ENCODE results near the gene MAPK14. TPM values are rescaled to one million over a fixed set of nuclear protein-coding genes. Genes with fewer than 3 reads are reported as not detected.

MAPK14 gene
- total and polyA plus RNA-seq, 2 donors (not counting 1 experiment from before 2014, with no cell fraction given) = 55.9 to 57.8 TPM

DNA sequence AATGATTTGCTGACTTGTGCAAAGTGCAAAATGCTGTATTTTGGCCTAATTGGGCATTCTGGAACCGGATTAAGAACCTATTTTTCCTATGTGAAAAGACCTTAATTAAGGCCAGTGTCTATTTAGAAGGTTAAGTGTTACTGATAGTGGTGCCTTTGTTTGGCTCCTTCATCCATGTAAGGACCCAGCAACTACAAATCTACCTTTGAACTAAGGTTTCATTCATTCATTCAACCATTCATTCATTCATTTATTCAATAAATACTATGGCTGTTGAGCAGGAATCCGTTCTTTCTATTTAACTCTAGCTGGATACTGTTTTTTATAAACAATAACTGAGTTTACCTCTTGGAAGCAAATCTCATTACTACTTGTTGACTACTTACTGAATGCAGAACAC lies 33.6 kb downstream of the MAPK14 start:
- peaks cover 38% of the 10 kb centered on the region for H3K79me2 ChIP-seq (ENCODE audit: control insufficient read depth, insufficient read depth, low read length)
- no peak overlapping the region for H3K4me2 ChIP-seq (ENCODE audit: extremely low read depth, insufficient read depth, low read length)
- H3K9ac ChIP-seq (ENCODE audit: insufficient read depth, low read length) = no peak overlapping the region
- no peak overlapping the region for H2AFZ ChIP-seq (ENCODE audit: low read length)
- H3K36me3 ChIP-seq (ENCODE audit: control insufficient read depth, insufficient read depth, low read length) = no peaks in the 10 kb centered on the region
- H3K27me3 ChIP-seq (ENCODE audit: control insufficient read depth, insufficient read depth, low read length) = no peaks in the 10 kb centered on the region
- TF ChIP-seq CTCF (conservative IDR thresholded peaks at IDR 0.05 in 1 of 2, IDR thresholded peaks at IDR 0.05 in 1 of 2; ENCODE audit: low read depth in 1 of 2, low read length in 2 of 2) (no peak), EZH2 (IDR thresholded peaks at IDR 0.05; ENCODE audit: low read length, missing control alignments) (no peak)
- no peak for DNase-seq (ENCODE audit: low read depth in 2 of 2)
- H3K27ac ChIP-seq (ENCODE audit: insufficient read depth, low read length) = no peak overlapping the region
- H3K9me3 ChIP-seq (ENCODE audit: control insufficient read depth, insufficient read depth, low read depth, low read length) = no peaks in the 10 kb centered on the region
- H3K4me1 ChIP-seq (ENCODE audit: control insufficient read depth, extremely low read depth, insufficient read depth, low read length) = no peaks in the 10 kb centered on the region
- no peak overlapping the region for H3K4me3 ChIP-seq (replicated peaks in 1 of 4; ENCODE audit: control extremely low read depth in 1 of 4, insufficient read depth in 1 of 4, low read depth in 3 of 4, low read length in 4 of 4)
- H4K20me1 ChIP-seq (ENCODE audit: control insufficient read depth, extremely low read depth, insufficient read depth, low read length) = no peaks in the 10 kb centered on the region

DNA sequence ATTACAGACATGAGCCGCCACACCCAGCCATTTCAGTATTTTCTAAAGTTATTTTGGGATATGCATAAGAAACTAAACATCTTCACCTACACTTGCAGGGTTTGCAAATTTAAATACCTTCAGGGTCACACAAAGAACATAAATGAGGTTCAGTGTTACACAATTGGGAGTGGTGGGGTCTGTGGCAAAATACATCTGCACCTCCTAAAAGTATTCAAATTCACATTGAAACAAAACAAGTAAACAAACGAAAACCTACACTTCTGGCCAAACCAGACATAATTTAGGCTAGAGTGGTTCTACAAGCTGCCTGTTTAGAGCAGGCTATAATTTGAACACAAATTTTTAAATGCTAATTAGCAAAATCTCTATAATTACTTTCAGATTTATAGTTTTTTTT lies 34.6 kb downstream of the MAPK14 start:
- H4K20me1 ChIP-seq (ENCODE audit: control insufficient read depth, extremely low read depth, insufficient read depth, low read length) = no peaks in the 10 kb centered on the region
- no peak overlapping the region for H3K27ac ChIP-seq (ENCODE audit: insufficient read depth, low read length)
- no peak overlapping the region for H3K9ac ChIP-seq (ENCODE audit: insufficient read depth, low read length)
- H3K36me3 ChIP-seq (ENCODE audit: control insufficient read depth, insufficient read depth, low read length) = no peaks in the 10 kb centered on the region
- H3K4me1 ChIP-seq (ENCODE audit: control insufficient read depth, extremely low read depth, insufficient read depth, low read length) = no peaks in the 10 kb centered on the region
- no peaks in the 10 kb centered on the region for H3K9me3 ChIP-seq (ENCODE audit: control insufficient read depth, insufficient read depth, low read depth, low read length)
- DNase-seq (ENCODE audit: low read depth in 2 of 2) = no peak
- no peaks in the 10 kb centered on the region for H3K27me3 ChIP-seq (ENCODE audit: control insufficient read depth, insufficient read depth, low read length)
- H3K4me2 ChIP-seq (ENCODE audit: extremely low read depth, insufficient read depth, low read length) = no peak overlapping the region
- no peak overlapping the region for H3K4me3 ChIP-seq (replicated peaks in 1 of 4; ENCODE audit: control extremely low read depth in 1 of 4, insufficient read depth in 1 of 4, low read depth in 3 of 4, low read length in 4 of 4)
- peaks cover 40% of the 10 kb centered on the region for H3K79me2 ChIP-seq (ENCODE audit: control insufficient read depth, insufficient read depth, low read length)
- H2AFZ ChIP-seq (ENCODE audit: low read length) = no peak overlapping the region
- TF ChIP-seq EZH2 (IDR thresholded peaks at IDR 0.05; ENCODE audit: low read length, missing control alignments) (no peak), CTCF (conservative IDR thresholded peaks at IDR 0.05 in 1 of 2, IDR thresholded peaks at IDR 0.05 in 1 of 2; ENCODE audit: low read depth in 1 of 2, low read length in 2 of 2) (no peak)

DNA sequence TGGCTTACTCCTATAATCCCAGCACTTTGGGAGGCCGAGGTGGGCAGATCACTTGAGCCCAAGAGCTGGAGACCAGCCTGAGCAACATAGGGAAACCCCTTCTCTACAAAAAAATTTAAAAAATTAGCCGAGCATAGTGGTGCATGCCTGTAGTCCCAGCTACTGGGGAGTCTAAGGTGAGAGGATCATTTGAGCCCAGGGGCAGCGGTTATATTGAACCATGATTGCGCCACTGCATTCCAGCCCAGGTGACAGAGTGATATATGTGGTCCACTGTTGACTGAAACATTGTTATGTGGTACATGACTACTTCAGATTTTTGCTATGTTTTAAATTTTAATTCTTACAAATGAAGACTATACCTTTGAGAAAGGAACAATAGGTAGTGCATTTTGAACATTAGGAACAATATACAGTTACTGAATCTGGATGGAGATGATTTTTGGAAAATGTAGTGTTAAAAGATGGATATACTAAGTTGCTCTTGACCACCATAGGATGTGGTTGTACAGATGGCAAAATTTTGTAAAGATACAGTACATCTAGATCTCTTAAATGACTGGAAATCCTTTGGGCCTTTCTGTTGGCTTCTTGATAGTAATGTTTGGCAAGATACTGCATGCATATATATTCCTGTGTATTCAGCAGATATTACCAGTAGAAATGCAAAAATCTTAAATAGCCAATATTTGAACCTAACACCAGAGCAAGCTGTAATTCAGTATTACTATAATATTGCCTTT lies 35.9 kb downstream of the MAPK14 start:
- H3K9me3 ChIP-seq (ENCODE audit: control insufficient read depth, insufficient read depth, low read depth, low read length) = no peaks in the 10 kb centered on the region
- peaks cover 45% of the 10 kb centered on the region for H3K79me2 ChIP-seq (ENCODE audit: control insufficient read depth, insufficient read depth, low read length)
- DNase-seq (ENCODE audit: low read depth in 2 of 2) = no peak
- H3K4me3 ChIP-seq (replicated peaks in 1 of 4; ENCODE audit: control extremely low read depth in 1 of 4, insufficient read depth in 1 of 4, low read depth in 3 of 4, low read length in 4 of 4) = no peak overlapping the region
- H3K27me3 ChIP-seq (ENCODE audit: control insufficient read depth, insufficient read depth, low read length) = no peaks in the 10 kb centered on the region
- no peak for TF ChIP-seq CTCF (conservative IDR thresholded peaks at IDR 0.05 in 1 of 2, IDR thresholded peaks at IDR 0.05 in 1 of 2; ENCODE audit: low read depth in 1 of 2, low read length in 2 of 2)
- no peak for TF ChIP-seq EZH2 (IDR thresholded peaks at IDR 0.05; ENCODE audit: low read length, missing control alignments)
- H3K36me3 ChIP-seq (ENCODE audit: control insufficient read depth, insufficient read depth, low read length) = no peaks in the 10 kb centered on the region
- no peak overlapping the region for H3K27ac ChIP-seq (ENCODE audit: insufficient read depth, low read length)
- H3K4me2 ChIP-seq (ENCODE audit: extremely low read depth, insufficient read depth, low read length) = no peak overlapping the region
- no peak overlapping the region for H3K9ac ChIP-seq (ENCODE audit: insufficient read depth, low read length)
- H2AFZ ChIP-seq (ENCODE audit: low read length) = no peak overlapping the region
- no peaks in the 10 kb centered on the region for H4K20me1 ChIP-seq (ENCODE audit: control insufficient read depth, extremely low read depth, insufficient read depth, low read length)
- H3K4me1 ChIP-seq (ENCODE audit: control insufficient read depth, extremely low read depth, insufficient read depth, low read length) = no peaks in the 10 kb centered on the region

Data from fibroblast of lung (primary cell).